DOHH2 (cell line): ENCODE results near the gene TTC28.

Source experiments
- H3F3A ChIP-seq: fragments of 200-600 bp; sonication (generic), shearing (Covaris generic); 2 replicates; pipeline ENCODE4 v1.6.0; 2016; ENCODE audit warnings: antibody characterized with exemption, mild to moderate bottlenecking; ENCODE audit not compliant: control insufficient read depth, insufficient read depth
- H3K27ac ChIP-seq: fragments of 200-600 bp; sonication (generic); 2 replicates; pipeline ENCODE4 v1.5.1; 2014; ENCODE audit warnings: low read depth, mild to moderate bottlenecking, low read length, moderate library complexity
- H3K27me3 ChIP-seq: fragments of 200-600 bp; sonication (generic); 2 replicates; pipeline ENCODE4 v1.6.1; 2014; ENCODE audit warnings: mild to moderate bottlenecking, low read length, mixed read lengths; ENCODE audit not compliant: control insufficient read depth
- H3K36me3 ChIP-seq: fragments of 200-600 bp; sonication (generic); 2 replicates; pipeline ENCODE4 v1.6.1; 2014; ENCODE audit warnings: mild to moderate bottlenecking, low read length, moderate library complexity, mixed read lengths; ENCODE audit not compliant: control insufficient read depth
- H3K4me1 ChIP-seq: fragments of 200-600 bp; sonication (generic); 2 replicates; pipeline ENCODE4 v1.6.1; 2014; ENCODE audit warnings: mild to moderate bottlenecking, low read length, mixed read lengths; ENCODE audit not compliant: control insufficient read depth
- H3K4me2 ChIP-seq: fragments of 200-600 bp; sonication (generic); 2 replicates; pipeline ENCODE4 v1.6.0; 2014; ENCODE audit warnings: mild to moderate bottlenecking, low read length, moderate library complexity
- H3K4me3 ChIP-seq: fragments of 200-600 bp; sonication (generic); 2 replicates; pipeline ENCODE4 v1.5.1; 2014; ENCODE audit warnings: mild to moderate bottlenecking, low read length, mixed read lengths
- H3K79me2 ChIP-seq: fragments of 200-600 bp; sonication (generic); 2 replicates; pipeline ENCODE4 v1.6.1; 2014; ENCODE audit warnings: mild to moderate bottlenecking, low read length, mixed read lengths; ENCODE audit not compliant: control insufficient read depth
- H3K9me2 ChIP-seq: fragments of 200-600 bp; sonication (generic); replicated peaks from 2 replicates; pipeline ENCODE4 v1.6.1; 2014; ENCODE audit warnings: mild to moderate bottlenecking, low read length, mixed read lengths; ENCODE audit not compliant: control insufficient read depth
- H3K9me3 ChIP-seq: fragments of 200-600 bp; sonication (generic); 2 replicates; pipeline ENCODE4 v1.6.1; 2014; ENCODE audit warnings: antibody characterized with exemption, low read length, mixed read lengths; ENCODE audit not compliant: control insufficient read depth, insufficient read depth
- H4K20me1 ChIP-seq: fragments of 200-600 bp; sonication (generic); 2 replicates; pipeline ENCODE4 v1.6.0; 2014; ENCODE audit warnings: low read depth, mild to moderate bottlenecking, antibody characterized with exemption, low read length, moderate library complexity; ENCODE audit not compliant: control insufficient read depth, insufficient read depth
- EZH2phosphoT487 ChIP-seq: fragments of 200-600 bp; sonication (generic); IDR thresholded peaks from 2 replicates; pipeline ENCODE4 v1.6.1; 2017; ENCODE audit warnings: borderline replicate concordance, mild to moderate bottlenecking, antibody characterized with exemption, low read length, moderate library complexity, mixed read lengths
- TF ChIP-seq, protein P1 (sequence below): fragments of 200-600 bp; sonication (generic); IDR thresholded peaks from one replicate; pipeline ENCODE4 v1.5.1; 2014; ENCODE audit warnings: antibody characterized with exemption, mild to moderate bottlenecking, low read depth, low read length; ENCODE audit not compliant: poor library complexity, severe bottlenecking

TTC28 gene

DNA sequence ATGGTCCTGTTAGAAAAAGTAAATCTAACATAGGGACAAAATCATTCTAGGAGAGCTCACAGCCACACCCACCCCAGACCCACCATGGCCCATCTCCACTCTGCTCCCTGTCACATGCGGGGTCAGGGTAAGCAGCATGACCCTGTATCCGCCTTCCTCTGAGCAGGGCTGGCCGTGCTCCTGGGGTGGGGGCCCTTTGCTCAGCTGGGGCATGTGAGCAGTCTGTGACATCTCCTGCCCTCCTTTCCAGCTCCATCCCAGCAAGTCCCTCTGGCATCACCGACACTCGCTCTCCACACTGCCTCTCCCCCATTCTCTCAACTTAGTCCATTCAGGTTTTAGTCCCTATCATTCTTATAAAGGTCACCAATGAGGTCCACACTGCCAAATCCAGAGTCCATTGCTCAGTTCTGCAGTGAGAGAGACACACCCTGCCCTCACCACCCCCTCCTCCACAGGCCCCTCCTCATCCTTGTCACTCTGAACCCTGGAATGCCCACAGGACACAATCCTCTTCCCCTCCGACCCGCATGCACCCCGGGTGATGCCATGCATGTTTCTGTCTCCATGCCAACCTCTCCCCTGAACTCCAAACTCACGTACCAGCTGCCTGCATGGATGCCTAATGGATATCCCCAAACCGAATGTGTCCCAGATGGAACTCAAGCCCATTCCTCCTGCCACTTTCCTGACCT is 695.5 kb downstream of the TTC28 start:
- Histone ChIP-seq H3K27ac (no peak overlapping the region), H3K9me2 (no peaks in the 10 kb centered on the region), H4K20me1 (no peaks in the 10 kb centered on the region), H3K79me2 (no peaks in the 10 kb centered on the region), H3K4me2 (no peak overlapping the region), H3K36me3 (no peaks in the 10 kb centered on the region), H3K9me3 (no peaks in the 10 kb centered on the region), H3K4me1 (no peaks in the 10 kb centered on the region), H3K4me3 (no peak overlapping the region), H3K27me3 (no peaks in the 10 kb centered on the region), H3F3A (no peaks in the 10 kb centered on the region)
- TF ChIP-seq, protein P1, sequence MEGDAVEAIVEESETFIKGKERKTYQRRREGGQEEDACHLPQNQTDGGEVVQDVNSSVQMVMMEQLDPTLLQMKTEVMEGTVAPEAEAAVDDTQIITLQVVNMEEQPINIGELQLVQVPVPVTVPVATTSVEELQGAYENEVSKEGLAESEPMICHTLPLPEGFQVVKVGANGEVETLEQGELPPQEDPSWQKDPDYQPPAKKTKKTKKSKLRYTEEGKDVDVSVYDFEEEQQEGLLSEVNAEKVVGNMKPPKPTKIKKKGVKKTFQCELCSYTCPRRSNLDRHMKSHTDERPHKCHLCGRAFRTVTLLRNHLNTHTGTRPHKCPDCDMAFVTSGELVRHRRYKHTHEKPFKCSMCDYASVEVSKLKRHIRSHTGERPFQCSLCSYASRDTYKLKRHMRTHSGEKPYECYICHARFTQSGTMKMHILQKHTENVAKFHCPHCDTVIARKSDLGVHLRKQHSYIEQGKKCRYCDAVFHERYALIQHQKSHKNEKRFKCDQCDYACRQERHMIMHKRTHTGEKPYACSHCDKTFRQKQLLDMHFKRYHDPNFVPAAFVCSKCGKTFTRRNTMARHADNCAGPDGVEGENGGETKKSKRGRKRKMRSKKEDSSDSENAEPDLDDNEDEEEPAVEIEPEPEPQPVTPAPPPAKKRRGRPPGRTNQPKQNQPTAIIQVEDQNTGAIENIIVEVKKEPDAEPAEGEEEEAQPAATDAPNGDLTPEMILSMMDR = no peak
- no peak for TF ChIP-seq EZH2phosphoT487

DNA sequence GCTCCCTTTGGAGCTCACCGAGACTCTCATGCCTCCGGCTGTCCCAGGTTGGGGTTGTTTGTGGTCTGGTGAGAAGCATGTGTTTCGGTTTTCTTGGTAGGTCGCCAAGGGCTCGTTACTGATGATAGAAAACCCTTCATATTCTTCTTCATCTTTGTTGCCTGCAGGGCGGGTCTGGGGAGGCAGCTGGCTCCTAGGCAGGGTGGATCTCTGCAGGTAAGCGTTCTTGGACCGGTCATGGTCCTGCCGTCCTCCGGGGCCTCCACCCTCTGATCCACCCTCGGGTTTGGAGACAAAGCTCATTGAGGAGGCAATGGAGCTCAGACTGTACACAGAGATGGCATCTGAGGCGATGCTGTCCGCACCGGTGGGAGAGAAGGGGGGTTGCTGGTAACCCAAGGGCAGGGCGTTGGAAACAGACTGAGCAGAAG is 696.3 kb downstream of the TTC28 start:
- H3K4me2 ChIP-seq = no peak overlapping the region
- no peaks in the 10 kb centered on the region for H3K9me3 ChIP-seq
- H3F3A ChIP-seq = no peaks in the 10 kb centered on the region
- no peaks in the 10 kb centered on the region for H3K79me2 ChIP-seq
- H3K36me3 ChIP-seq = no peaks in the 10 kb centered on the region
- no peak overlapping the region for H3K4me3 ChIP-seq
- H3K27me3 ChIP-seq = no peaks in the 10 kb centered on the region
- H3K27ac ChIP-seq = no peak overlapping the region
- TF ChIP-seq, protein P1 = no peak
- no peak for TF ChIP-seq EZH2phosphoT487
- no peaks in the 10 kb centered on the region for H4K20me1 ChIP-seq
- no peaks in the 10 kb centered on the region for H3K9me2 ChIP-seq
- no peaks in the 10 kb centered on the region for H3K4me1 ChIP-seq

DNA sequence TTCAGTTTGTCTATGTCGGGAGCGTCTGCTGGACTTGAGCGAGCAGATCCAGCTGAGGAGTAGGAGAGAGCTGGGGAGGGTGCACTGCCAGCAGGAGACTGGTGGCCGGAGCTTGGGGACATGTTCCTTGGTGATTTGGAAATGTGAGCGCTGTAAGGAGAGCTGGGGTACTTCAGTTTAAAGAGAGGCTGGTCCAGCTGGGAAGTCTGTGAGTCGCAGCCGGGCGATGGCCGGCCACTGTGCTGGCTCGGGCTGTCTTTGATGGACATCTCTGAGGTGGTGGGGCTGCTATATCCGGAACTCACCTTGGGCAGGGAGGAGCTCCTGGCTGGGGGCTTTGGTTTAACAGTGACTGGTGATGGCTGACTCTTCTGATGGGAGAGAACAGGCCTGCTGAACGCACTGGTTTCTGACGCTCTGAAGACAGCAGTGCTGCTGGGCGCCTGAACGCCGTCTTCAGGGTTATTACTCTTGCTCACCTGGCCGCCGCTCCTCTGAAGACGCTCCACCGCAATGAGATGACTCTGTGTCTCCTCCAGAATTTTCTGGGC is 696.9 kb downstream of the TTC28 start:
- H4K20me1 ChIP-seq = no peaks in the 10 kb centered on the region
- H3K79me2 ChIP-seq = no peaks in the 10 kb centered on the region
- H3K4me2 ChIP-seq = no peak overlapping the region
- H3K27ac ChIP-seq = no peak overlapping the region
- no peaks in the 10 kb centered on the region for H3K36me3 ChIP-seq
- no peaks in the 10 kb centered on the region for H3K9me2 ChIP-seq
- no peaks in the 10 kb centered on the region for H3K9me3 ChIP-seq
- H3K27me3 ChIP-seq = no peaks in the 10 kb centered on the region
- TF ChIP-seq, protein P1 = no peak
- TF ChIP-seq EZH2phosphoT487 = no peak
- H3F3A ChIP-seq = no peaks in the 10 kb centered on the region
- H3K4me3 ChIP-seq = no peak overlapping the region
- H3K4me1 ChIP-seq = no peaks in the 10 kb centered on the region
